Breast epithelium (tissue), 3 donors: Measurements from ENCODE around the gene RPS6KA4.

Experiments used
- CTCF ChIP-seq, 3 donors: fragments of 450-650 bp; IDR thresholded peaks; one replicate each; pipeline ENCODE4 v1.5.1; 2016 to 2017; ENCODE audit warnings: antibody characterized with exemption in 3 of 3, mild to moderate bottlenecking in 3 of 3, moderate library complexity in 3 of 3
- POLR2A ChIP-seq: fragments of 450-650 bp; IDR thresholded peaks from one replicate; pipeline ENCODE4 v1.6.1; 2016; ENCODE audit warnings: antibody characterized with exemption, mild to moderate bottlenecking, moderate library complexity
- POLR2AphosphoS5 ChIP-seq, 3 donors: sonication (generic); formaldehyde crosslinking; IDR thresholded peaks; one replicate each; pipeline ENCODE4 v1.6.1; 2017; ENCODE audit warnings: antibody characterized with exemption in 3 of 3

- TF ChIP-seq POLR2A, result no peak
- TF ChIP-seq CTCF (IDR thresholded peaks at IDR 0.05), result no peak
- no peak for TF ChIP-seq POLR2AphosphoS5 (IDR thresholded peaks at IDR 0.05)
These were observed 47.4 kb downstream of the RPS6KA4 start for GRCh38 chr11:64406221-64406946.
